Trophoblast cell (in vitro differentiated cells and primary cell): ENCODE data around the gene STXBP2.
A peak's percentile ranks its signal among the peaks of the same experiment; 100 is the strongest.

Experiments
- DNase-seq, 2 donors: peaks; one replicate each; pipeline ENCODE4 v3.0.0-alpha.2; 2016
- H2AFZ ChIP-seq: 2 replicates; pipeline ENCODE4 v1.6.1; 2013; ENCODE audit warnings: low read length, moderate library complexity, mild to moderate bottlenecking; ENCODE audit not compliant: insufficient read depth, poor library complexity
- H2AK5ac ChIP-seq: 2 replicates; pipeline ENCODE4 v1.6.1; 2013; ENCODE audit warnings: mild to moderate bottlenecking, low read length
- H2BK120ac ChIP-seq: 2 replicates; pipeline ENCODE4 v1.6.1; 2013; ENCODE audit warnings: low read length, mild to moderate bottlenecking, moderate library complexity; ENCODE audit not compliant: insufficient read depth, poor library complexity
- H2BK12ac ChIP-seq: 2 replicates; pipeline ENCODE4 v1.6.1; 2013; ENCODE audit warnings: mild to moderate bottlenecking, low read length, moderate library complexity
- H2BK5ac ChIP-seq: 2 replicates; pipeline ENCODE4 v1.6.1; 2013; ENCODE audit warnings: low read length, low read depth, moderate library complexity, mild to moderate bottlenecking; ENCODE audit not compliant: poor library complexity
- H3K14ac ChIP-seq: 2 replicates; pipeline ENCODE4 v1.6.1; 2013; ENCODE audit warnings: mild to moderate bottlenecking, low read length
- H3K18ac ChIP-seq: 2 replicates; pipeline ENCODE4 v1.6.1; 2013; ENCODE audit warnings: mild to moderate bottlenecking, low read length
- H3K23ac ChIP-seq: 2 replicates; pipeline ENCODE4 v1.6.1; 2013; ENCODE audit warnings: low read length
- H3K27ac ChIP-seq: 2 replicates; pipeline ENCODE4 v1.5.1; 2013; ENCODE audit warnings: low read depth, mild to moderate bottlenecking, inconsistent platforms, low read length, moderate library complexity
- H3K27me3 ChIP-seq: 2 replicates; pipeline ENCODE4 v1.6.1; 2013; ENCODE audit warnings: inconsistent platforms, mild to moderate bottlenecking, low read length, moderate library complexity; ENCODE audit not compliant: insufficient read depth
- H3K36me3 ChIP-seq, 2 experiments: 1 replicate in 1 of 2; 2 replicates in 1 of 2; pipeline ENCODE4 v1.6.1; 2013; ENCODE audit warnings: low read length in 2 of 2, mild to moderate bottlenecking in 2 of 2, moderate library complexity in 1 of 2; ENCODE audit not compliant: insufficient read depth in 2 of 2, control insufficient read depth in 1 of 2
- H3K4ac ChIP-seq: 2 replicates; pipeline ENCODE4 v1.6.1; 2013; ENCODE audit warnings: low read depth, mild to moderate bottlenecking, low read length, moderate library complexity
- H3K4me1 ChIP-seq, 2 experiments: 1 replicate in 1 of 2; 2 replicates in 1 of 2; pipeline ENCODE4 v1.6.1; 2013; ENCODE audit warnings: low read length in 2 of 2, mild to moderate bottlenecking in 2 of 2, moderate library complexity in 1 of 2; ENCODE audit not compliant: insufficient read depth in 2 of 2, control insufficient read depth in 1 of 2
- H3K4me2 ChIP-seq: 2 replicates; pipeline ENCODE4 v1.6.1; 2013; ENCODE audit warnings: inconsistent platforms, mild to moderate bottlenecking, low read length, moderate library complexity
- H3K4me3 ChIP-seq: 2 replicates; pipeline ENCODE4 v1.5.1; 2013; ENCODE audit warnings: mild to moderate bottlenecking, low read depth, low read length, inconsistent platforms
- H3K79me1 ChIP-seq: one replicate; pipeline ENCODE4 v1.6.1; 2013; ENCODE audit warnings: low read length
- H3K79me2 ChIP-seq: 2 replicates; pipeline ENCODE4 v1.6.1; 2013; ENCODE audit warnings: low read length, mild to moderate bottlenecking; ENCODE audit not compliant: control insufficient read depth, insufficient read depth, poor library complexity
- H3K9ac ChIP-seq: 2 replicates; pipeline ENCODE4 v1.6.1; 2013; ENCODE audit warnings: mild to moderate bottlenecking, low read length
- H3K9me3 ChIP-seq: 2 replicates; pipeline ENCODE4 v1.6.1; 2013; ENCODE audit warnings: low read depth, mild to moderate bottlenecking, control low read depth, inconsistent platforms, low read length; ENCODE audit not compliant: insufficient read depth
- H4K12ac ChIP-seq: 2 replicates; pipeline ENCODE4 v1.6.1; 2013; ENCODE audit warnings: low read depth, mild to moderate bottlenecking, low read length, moderate library complexity
- H4K8ac ChIP-seq: 2 replicates; pipeline ENCODE4 v1.6.1; 2013; ENCODE audit warnings: low read depth, mild to moderate bottlenecking, low read length, moderate library complexity
- H4K91ac ChIP-seq: one replicate; pipeline ENCODE4 v1.6.1; 2013; ENCODE audit warnings: low read depth, mild to moderate bottlenecking, low read length, moderate library complexity
- WGBS: extraction: QIAGEN DNeasy Blood & Tissue Kit; methylation state at CpG from one replicate; pipeline ENCODE4 v1.1.7; 2013; ENCODE audit warnings: missing lambda C conversion rate; ENCODE audit not compliant: insufficient read length, insufficient coverage; ENCODE audit errors: extremely low coverage; 5-methylcytosine and 5-hydroxymethylcytosine counted together

Gene STXBP2

GRCh38 chr19:7602240-7602934, 34.5 kb upstream of the STXBP2 start:
- H3K4ac ChIP-seq, result no peak overlapping the region
- no peak overlapping the region for H3K14ac ChIP-seq
- peaks cover 0 to 2% of the 10 kb centered on the region in 2 experiments for H3K4me1 ChIP-seq
- H3K23ac ChIP-seq, result no peak overlapping the region
- no peak overlapping the region for H2BK120ac ChIP-seq
- H2BK12ac ChIP-seq, result no peak overlapping the region
- no peak overlapping the region for H3K9ac ChIP-seq
- H3K79me1 ChIP-seq, result no peaks in the 10 kb centered on the region
- no peaks in the 10 kb centered on the region for H3K9me3 ChIP-seq
- no peak overlapping the region for H2AK5ac ChIP-seq
- no peak overlapping the region for H3K18ac ChIP-seq
- H3K4me2 ChIP-seq, result no peak overlapping the region
- H4K12ac ChIP-seq, result no peak overlapping the region
- H4K91ac ChIP-seq, result no peak overlapping the region
- H3K79me2 ChIP-seq, result no peaks in the 10 kb centered on the region
- 100% methylated on average over 2 of the region's 15 CpGs for WGBS
- no peak for DNase-seq
- H4K8ac ChIP-seq, result no peak overlapping the region
- no peak overlapping the region for H3K4me3 ChIP-seq
- H2BK5ac ChIP-seq, result no peak overlapping the region
- H3K27ac ChIP-seq, result no peak overlapping the region
- H2AFZ ChIP-seq, result no peak overlapping the region
- peaks cover 2 to 6% of the 10 kb centered on the region in 2 experiments for H3K36me3 ChIP-seq
- no peaks in the 10 kb centered on the region for H3K27me3 ChIP-seq

GRCh38 chr19:7602935-7603497, 33.9 kb upstream of the STXBP2 start:
- no peak overlapping the region for H2BK12ac ChIP-seq
- H2BK120ac ChIP-seq, result no peak overlapping the region
- peaks cover 5 to 9% of the 10 kb centered on the region in 2 experiments for H3K36me3 ChIP-seq
- no peak overlapping the region for H3K4me3 ChIP-seq
- H4K8ac ChIP-seq, result no peak overlapping the region
- no peak overlapping the region for H3K18ac ChIP-seq
- DNase-seq, result no peak
- no peak overlapping the region for H4K91ac ChIP-seq
- H3K79me1 ChIP-seq, result no peaks in the 10 kb centered on the region
- no peak overlapping the region for H3K27ac ChIP-seq
- no peak overlapping the region for H3K9ac ChIP-seq
- H3K4me2 ChIP-seq, result no peak overlapping the region
- no peak overlapping the region for H4K12ac ChIP-seq
- no peaks in the 10 kb centered on the region for H3K27me3 ChIP-seq
- peaks cover 1% of the 10 kb centered on the region for H3K9me3 ChIP-seq
- peaks cover 0 to 2% of the 10 kb centered on the region in 2 experiments for H3K4me1 ChIP-seq
- H3K23ac ChIP-seq, result no peak overlapping the region
- no peak overlapping the region for H2AFZ ChIP-seq
- H2AK5ac ChIP-seq, result no peak overlapping the region
- no peak overlapping the region for H3K4ac ChIP-seq
- H2BK5ac ChIP-seq, result no peak overlapping the region
- H3K79me2 ChIP-seq, result no peaks in the 10 kb centered on the region
- H3K14ac ChIP-seq, result no peak overlapping the region
- WGBS, result no CpG with 5 or more reads among the region's 11 CpGs

- Histone ChIP-seq H4K12ac (no peak overlapping the region), H3K4ac (no peak overlapping the region), H3K4me3 (no peak overlapping the region), H3K9ac (no peak overlapping the region), H3K14ac (no peak overlapping the region), H2BK5ac (no peak overlapping the region), H3K23ac (no peak overlapping the region), H3K9me3 (peaks cover 1% of the 10 kb centered on the region), H3K79me1 (no peaks in the 10 kb centered on the region), H2BK120ac (no peak overlapping the region), H2AK5ac (no peak overlapping the region), H3K79me2 (no peaks in the 10 kb centered on the region), H3K18ac (no peak overlapping the region), H4K91ac (no peak overlapping the region), H3K4me2 (no peak overlapping the region), H3K27ac (no peak overlapping the region), H3K36me3 (peaks cover 9 to 12% of the 10 kb centered on the region in 2 experiments), H4K8ac (no peak overlapping the region), H2BK12ac (no peak overlapping the region), H2AFZ (no peak overlapping the region), H3K4me1 (peaks cover 0 to 2% of the 10 kb centered on the region in 2 experiments), H3K27me3 (no peaks in the 10 kb centered on the region)
- WGBS, result no CpG with 5 or more reads among the region's 9 CpGs
- peak; percentile 12 to 38 for DNase-seq
These were observed 33.0 kb upstream of the STXBP2 start for GRCh38 chr19:7603919-7604318.

GRCh38 chr19:7605490-7606222, 31.3 kb upstream of the STXBP2 start:
- Histone ChIP-seq H3K9ac (no peak overlapping the region), H3K9me3 (peaks cover 1% of the 10 kb centered on the region), H3K4me3 (no peak overlapping the region), H3K4me2 (no peak overlapping the region), H3K14ac (no peak overlapping the region), H4K91ac (no peak overlapping the region), H3K79me1 (no peaks in the 10 kb centered on the region), H3K36me3 (peaks cover 17 to 21% of the 10 kb centered on the region in 2 experiments), H2BK120ac (no peak overlapping the region), H3K79me2 (no peaks in the 10 kb centered on the region), H4K12ac (no peak overlapping the region), H3K4me1 (peaks cover 0 to 2% of the 10 kb centered on the region in 2 experiments), H4K8ac (no peak overlapping the region), H2AFZ (no peak overlapping the region), H3K23ac (no peak overlapping the region), H2AK5ac (no peak overlapping the region), H2BK12ac (no peak overlapping the region), H3K27ac (no peak overlapping the region), H3K18ac (no peak overlapping the region), H3K27me3 (no peaks in the 10 kb centered on the region), H2BK5ac (no peak overlapping the region), H3K4ac (no peak overlapping the region)
- DNase-seq, result peak in 1 of 2 donors; percentile 12
- WGBS, result no CpG with 5 or more reads among the region's 14 CpGs
